ENCODE data around the gene ZNF716. TPM values are rescaled to one million over a fixed set of nuclear protein-coding genes. Genes with fewer than 3 reads are reported as not detected.

ZNF716 gene
- total and polyA plus RNA-seq, 2 of the 13 experiments (the other 11 are each of a cell fraction or from before 2014, with no cell fraction given), result not detected

DNA sequence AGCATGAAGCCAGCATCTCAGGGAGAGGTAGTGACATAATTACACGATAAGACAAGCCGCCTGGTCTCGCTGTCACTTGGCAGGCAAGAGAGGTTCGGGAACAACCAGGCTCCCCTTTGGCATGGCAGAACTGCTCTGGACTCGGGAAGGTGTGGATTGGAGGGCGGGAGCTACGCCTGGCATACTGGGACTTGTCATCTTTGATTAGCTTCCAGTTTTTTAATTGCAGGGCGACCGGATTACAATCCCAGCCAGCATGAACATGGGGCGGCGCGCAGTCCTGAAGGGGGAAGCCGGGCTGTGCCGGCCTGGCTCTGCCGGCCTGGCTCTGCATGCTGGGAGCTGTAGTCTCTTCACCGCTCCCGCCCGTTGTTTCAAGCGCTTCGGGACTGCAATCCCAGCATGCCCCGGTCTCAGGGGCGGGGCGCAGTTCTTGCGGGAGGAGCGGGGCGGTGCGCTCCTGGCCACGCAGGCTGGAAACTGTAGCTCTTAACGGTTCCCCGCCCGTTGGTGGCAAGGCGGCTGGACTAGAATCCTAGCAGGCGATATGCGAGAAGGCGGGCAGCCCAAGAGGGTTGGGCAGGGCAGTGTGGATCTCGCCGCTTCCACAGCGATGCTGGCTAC lies 45.5 kb upstream of the ZNF716 start:
- Histone ChIP-seq H2AFZ (ENCODE audit: low read length) (no peak overlapping the region), H3K4me3 (replicated peaks in 1 of 3; ENCODE audit: insufficient read depth in 1 of 3, low read depth in 2 of 3, low read length in 3 of 3) (no peak overlapping the region), H3K27me3 (ENCODE audit: control insufficient read depth in 1 of 2, insufficient read depth in 2 of 2, low read length in 2 of 2) (no peaks in the 10 kb centered on the region), H3K79me2 (ENCODE audit: insufficient read depth, low read length) (no peaks in the 10 kb centered on the region), H3K4me2 (ENCODE audit: low read depth, low read length) (no peak overlapping the region), H3K9ac (ENCODE audit: insufficient read depth, low read depth, low read length) (no peak overlapping the region), H4K20me1 (ENCODE audit: insufficient read depth, low read length) (no peaks in the 10 kb centered on the region), H3K36me3 (replicated peaks in 1 of 2; ENCODE audit: control insufficient read depth in 1 of 2, insufficient read depth in 2 of 2, low read length in 2 of 2) (no peaks in the 10 kb centered on the region), H3K27ac (ENCODE audit: extremely low read length, insufficient read depth, low read length) (no peak overlapping the region), H3K9me3 (ENCODE audit: low read length) (peaks cover 96% of the 10 kb centered on the region), H3K4me1 (ENCODE audit: insufficient read depth, low read length) (no peaks in the 10 kb centered on the region)
- in situ Hi-C loops (cut with HindIII; ENCODE audit: extremely low pct_ligation_motif_present, low pct_unique_long_range_greater_than_20kb), result no loop called here
- intact Hi-C loops (cut with micrococcal nuclease; ENCODE audit: unreplicated experiment), result no loop called here
- WGBS (ENCODE audit: low lambda C conversion rate), result 66% methylated on average over 30 of the region's 38 CpGs
- DNase-seq (ENCODE audit: low spot score), result no peak
- ATAC-seq, result no peak
- no peak for FAIRE-seq
- BruUV-seq (replicated peaks), result no TSS peak
- ChIA-PET POLR2A (no interaction called here), CTCF (ENCODE audit: low intra/inter-chr PET ratio, low total read pairs) (no interaction called here)
- TF ChIP-seq HDAC2 (CRISPR knock-in tag; IDR thresholded peaks at IDR 0.05), result no peak
- TF ChIP-seq ZNF333 (CRISPR knock-in tag; IDR thresholded peaks at IDR 0.05; ENCODE audit: borderline replicate concordance), result no peak
- no peak for TF ChIP-seq ZNF326 (CRISPR knock-in tag; IDR thresholded peaks at IDR 0.05; ENCODE audit: borderline replicate concordance)
- TF ChIP-seq FOXM1 (CRISPR knock-in tag; IDR thresholded peaks at IDR 0.05), result no peak
- TF ChIP-seq, protein P1, sequence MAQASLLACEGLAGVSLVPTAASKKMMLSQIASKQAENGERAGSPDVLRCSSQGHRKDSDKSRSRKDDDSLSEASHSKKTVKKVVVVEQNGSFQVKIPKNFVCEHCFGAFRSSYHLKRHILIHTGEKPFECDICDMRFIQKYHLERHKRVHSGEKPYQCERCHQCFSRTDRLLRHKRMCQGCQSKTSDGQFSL (CRISPR knock-in tag; IDR thresholded peaks at IDR 0.05), result no peak
- no peak for TF ChIP-seq CENPT (CRISPR knock-in tag; IDR thresholded peaks at IDR 0.05; ENCODE audit: low read depth)
- no peak for TF ChIP-seq ZBTB3 (CRISPR knock-in tag; IDR thresholded peaks at IDR 0.05; ENCODE audit: borderline replicate concordance, low read depth)
- TF ChIP-seq, protein P2, sequence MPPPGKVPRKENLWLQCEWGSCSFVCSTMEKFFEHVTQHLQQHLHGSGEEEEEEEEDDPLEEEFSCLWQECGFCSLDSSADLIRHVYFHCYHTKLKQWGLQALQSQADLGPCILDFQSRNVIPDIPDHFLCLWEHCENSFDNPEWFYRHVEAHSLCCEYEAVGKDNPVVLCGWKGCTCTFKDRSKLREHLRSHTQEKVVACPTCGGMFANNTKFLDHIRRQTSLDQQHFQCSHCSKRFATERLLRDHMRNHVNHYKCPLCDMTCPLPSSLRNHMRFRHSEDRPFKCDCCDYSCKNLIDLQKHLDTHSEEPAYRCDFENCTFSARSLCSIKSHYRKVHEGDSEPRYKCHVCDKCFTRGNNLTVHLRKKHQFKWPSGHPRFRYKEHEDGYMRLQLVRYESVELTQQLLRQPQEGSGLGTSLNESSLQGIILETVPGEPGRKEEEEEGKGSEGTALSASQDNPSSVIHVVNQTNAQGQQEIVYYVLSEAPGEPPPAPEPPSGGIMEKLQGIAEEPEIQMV (CRISPR knock-in tag; IDR thresholded peaks at IDR 0.05; ENCODE audit: low read depth), result no peak
- TF ChIP-seq, protein P3, sequence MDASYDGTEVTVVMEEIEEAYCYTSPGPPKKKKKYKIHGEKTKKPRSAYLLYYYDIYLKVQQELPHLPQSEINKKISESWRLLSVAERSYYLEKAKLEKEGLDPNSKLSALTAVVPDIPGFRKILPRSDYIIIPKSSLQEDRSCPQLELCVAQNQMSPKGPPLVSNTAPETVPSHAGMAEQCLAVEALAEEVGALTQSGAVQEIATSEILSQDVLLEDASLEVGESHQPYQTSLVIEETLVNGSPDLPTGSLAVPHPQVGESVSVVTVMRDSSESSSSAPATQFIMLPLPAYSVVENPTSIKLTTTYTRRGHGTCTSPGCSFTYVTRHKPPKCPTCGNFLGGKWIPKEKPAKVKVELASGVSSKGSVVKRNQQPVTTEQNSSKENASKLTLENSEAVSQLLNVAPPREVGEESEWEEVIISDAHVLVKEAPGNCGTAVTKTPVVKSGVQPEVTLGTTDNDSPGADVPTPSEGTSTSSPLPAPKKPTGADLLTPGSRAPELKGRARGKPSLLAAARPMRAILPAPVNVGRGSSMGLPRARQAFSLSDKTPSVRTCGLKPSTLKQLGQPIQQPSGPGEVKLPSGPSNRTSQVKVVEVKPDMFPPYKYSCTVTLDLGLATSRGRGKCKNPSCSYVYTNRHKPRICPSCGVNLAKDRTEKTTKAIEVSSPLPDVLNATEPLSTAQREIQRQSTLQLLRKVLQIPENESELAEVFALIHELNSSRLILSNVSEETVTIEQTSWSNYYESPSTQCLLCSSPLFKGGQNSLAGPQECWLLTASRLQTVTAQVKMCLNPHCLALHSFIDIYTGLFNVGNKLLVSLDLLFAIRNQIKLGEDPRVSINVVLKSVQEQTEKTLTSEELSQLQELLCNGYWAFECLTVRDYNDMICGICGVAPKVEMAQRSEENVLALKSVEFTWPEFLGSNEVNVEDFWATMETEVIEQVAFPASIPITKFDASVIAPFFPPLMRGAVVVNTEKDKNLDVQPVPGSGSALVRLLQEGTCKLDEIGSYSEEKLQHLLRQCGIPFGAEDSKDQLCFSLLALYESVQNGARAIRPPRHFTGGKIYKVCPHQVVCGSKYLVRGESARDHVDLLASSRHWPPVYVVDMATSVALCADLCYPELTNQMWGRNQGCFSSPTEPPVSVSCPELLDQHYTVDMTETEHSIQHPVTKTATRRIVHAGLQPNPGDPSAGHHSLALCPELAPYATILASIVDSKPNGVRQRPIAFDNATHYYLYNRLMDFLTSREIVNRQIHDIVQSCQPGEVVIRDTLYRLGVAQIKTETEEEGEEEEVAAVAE (CRISPR knock-in tag; IDR thresholded peaks at IDR 0.05; ENCODE audit: borderline replicate concordance), result no peak
